Subcutaneous adipose tissue (tissue), 4 donors: Measurements from ENCODE around the gene ARID5B. TPM values are rescaled to one million over a fixed set of nuclear protein-coding genes. Genes with fewer than 3 reads are reported as not detected.

Experiments used
- CTCF ChIP-seq: fragments of 450-650 bp; IDR thresholded peaks from one replicate; pipeline ENCODE4 v1.5.1; 2016; ENCODE audit warnings: low read depth, mild to moderate bottlenecking, control low read depth, antibody characterized with exemption, moderate library complexity
- total RNA-seq, 4 donors: library from RNA; depleted of rRNA; stranded (reverse); fragments of >200 nt; gene quantifications; one replicate each; pipeline ENCODE4 v1.1.0, GENCODE V29; 2016

ARID5B gene
- total RNA-seq, 4 donors from 2014 or later, result 61.4 to 193 (median 86.2) TPM

- no peak for TF ChIP-seq CTCF
Measured at GRCh38 chr10:61984803-61985418, 83.4 kb downstream of the ARID5B start.

GRCh38 chr10:61985715-61986114 is 84.2 kb downstream of the ARID5B start:
- TF ChIP-seq CTCF, result no peak

GRCh38 chr10:61986382-61986781 is 84.9 kb downstream of the ARID5B start:
- no peak for TF ChIP-seq CTCF

GRCh38 chr10:61986788-61987492 is 85.4 kb downstream of the ARID5B start:
- no peak for TF ChIP-seq CTCF

GRCh38 chr10:61987537-61987936 is 86.0 kb downstream of the ARID5B start:
- TF ChIP-seq CTCF, result no peak

GRCh38 chr10:61987951-61988379 is 86.5 kb downstream of the ARID5B start:
- TF ChIP-seq CTCF, result no peak

- TF ChIP-seq CTCF, result no peak
Measured at GRCh38 chr10:61989995-61990760, 88.7 kb downstream of the ARID5B start.
